ENCODE measurements around the gene RPL36.

DNA sequence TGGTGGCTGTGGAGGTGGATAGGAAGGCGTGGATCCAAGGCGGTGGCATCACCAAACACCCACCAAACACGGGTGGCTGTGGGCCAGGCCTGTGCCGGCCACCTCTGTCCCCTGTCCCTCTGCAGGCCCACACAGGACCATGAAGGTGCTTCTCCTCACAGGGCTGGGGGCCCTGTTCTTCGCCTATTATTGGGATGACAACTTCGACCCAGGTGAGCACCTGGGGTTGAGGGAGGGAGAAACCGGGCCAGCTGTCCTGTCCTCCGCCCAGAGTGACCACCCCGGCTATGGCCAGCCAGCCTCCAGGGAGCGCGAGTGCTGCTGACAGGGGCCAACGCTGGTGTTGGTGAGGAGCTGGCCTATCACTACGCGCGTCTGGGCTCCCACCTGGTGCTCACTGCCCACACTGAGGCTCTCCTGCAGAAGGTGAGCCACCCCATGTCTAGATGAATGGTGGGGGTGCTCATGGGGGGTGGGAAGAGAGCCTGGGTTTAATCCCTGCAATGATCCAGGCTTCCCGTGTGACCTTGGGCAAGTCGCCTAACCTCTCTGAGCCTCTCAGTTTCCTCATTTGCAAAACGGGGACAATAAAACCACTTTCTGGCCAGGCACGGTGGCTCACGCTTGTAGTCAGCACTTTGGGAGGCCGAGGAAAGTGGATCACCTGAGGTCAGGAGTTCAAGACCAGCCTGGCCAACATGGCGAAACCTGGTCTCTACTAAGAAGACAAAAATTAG lies 5.2 kb upstream of the RPL36 start:
- TF ChIP-seq POLR2A (IDR thresholded peaks at IDR 0.05; ENCODE audit: low read depth, low read length) (no peak), TAF1 (IDR thresholded peaks at IDR 0.05; ENCODE audit: borderline replicate concordance, low read depth, low read length) (no peak)

Data from GM12892 (cell line).